HG03039 (cell line): ENCODE data around the gene ARHGEF39.

Experiments
- ATAC-seq: cut with Tn5 transposase; IDR thresholded peaks from one replicate; pipeline ENCODE4 v1.9.1; 2021; ENCODE audit warnings: mild to moderate bottlenecking, moderate library complexity; ENCODE audit not compliant: unreplicated experiment

The ARHGEF39 gene

GRCh38 chr9:35691757-35692301 lies 26.8 kb upstream of the ARHGEF39 start:
- ATAC-seq: no peak

GRCh38 chr9:35691334-35691650 lies 26.3 kb upstream of the ARHGEF39 start:
- no peak for ATAC-seq

- no peak for ATAC-seq
These were observed 25.8 kb upstream of the ARHGEF39 start for GRCh38 chr9:35690614-35691333.

DNA sequence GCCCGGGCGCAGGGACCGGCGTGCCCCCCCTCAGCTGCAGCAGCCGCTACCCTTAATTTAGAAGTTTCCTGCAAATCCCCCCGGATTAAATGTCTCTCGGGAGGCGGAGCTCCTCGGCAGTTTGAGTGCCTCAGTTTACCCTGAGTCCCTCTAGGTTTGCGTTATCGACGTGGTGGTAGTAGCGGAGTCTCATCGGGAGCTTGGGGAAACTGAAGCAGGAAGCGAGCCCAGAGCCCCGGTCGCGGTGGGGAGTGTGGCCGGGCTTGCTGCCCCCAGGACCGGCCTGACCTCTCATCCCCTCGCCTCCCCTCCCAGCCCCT lies 25.3 kb upstream of the ARHGEF39 start:
- no peak for ATAC-seq

GRCh38 chr9:35689542-35690293 lies 24.7 kb upstream of the ARHGEF39 start, which contains the start of gene TPM2:
Gene TPM2 (minus strand): TSS chr9:35689925. CDS start chr9:35689817, 108 bp downstream.
- no peak for ATAC-seq

DNA sequence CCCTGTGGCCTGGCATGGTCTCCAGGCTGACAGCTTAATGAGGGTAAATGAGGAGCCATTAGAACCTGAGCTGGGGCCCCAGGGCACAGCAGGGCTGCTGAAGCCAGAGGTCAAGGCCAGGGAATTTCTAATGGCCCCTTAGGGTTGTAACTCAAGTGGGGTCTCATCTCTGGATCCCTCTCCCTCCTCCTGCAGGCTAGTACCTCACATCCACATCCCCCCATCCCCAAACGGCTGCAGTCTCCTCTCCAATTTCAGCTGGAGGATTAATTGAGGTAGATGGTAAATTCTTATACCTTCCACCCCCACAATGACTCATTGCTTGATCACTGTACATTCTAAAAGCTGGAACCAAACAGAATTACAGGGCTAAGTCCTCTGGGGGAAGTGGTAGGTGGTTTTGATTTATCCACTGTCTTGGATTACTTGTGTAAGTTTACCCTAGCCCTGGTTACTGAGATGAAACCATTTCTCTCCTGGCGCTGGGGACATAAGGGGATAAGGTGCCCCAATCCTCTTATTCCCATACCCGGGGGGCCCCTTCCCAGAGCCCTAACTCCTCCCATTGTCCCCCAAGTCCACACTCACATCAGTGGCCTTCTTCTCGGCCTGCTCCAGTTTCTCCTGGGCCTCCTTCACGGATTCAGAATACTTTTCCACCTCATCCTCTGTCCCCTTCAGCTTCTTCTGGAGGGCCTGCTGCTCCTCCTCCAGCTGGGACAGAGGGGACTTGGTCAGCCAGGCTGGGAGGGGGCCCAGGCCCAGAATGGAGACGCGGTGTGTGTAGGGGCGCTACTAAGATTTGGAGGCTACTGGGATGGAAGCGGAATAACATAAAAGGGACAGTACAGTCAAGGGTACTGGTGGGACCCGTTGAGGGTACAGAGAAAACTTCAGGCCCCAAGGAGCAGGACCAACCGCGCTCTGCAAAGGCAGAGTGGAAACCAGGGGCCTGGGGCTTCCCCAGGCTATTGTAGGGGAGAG lies 23.9 kb upstream of the ARHGEF39 start:
- no peak for ATAC-seq

DNA sequence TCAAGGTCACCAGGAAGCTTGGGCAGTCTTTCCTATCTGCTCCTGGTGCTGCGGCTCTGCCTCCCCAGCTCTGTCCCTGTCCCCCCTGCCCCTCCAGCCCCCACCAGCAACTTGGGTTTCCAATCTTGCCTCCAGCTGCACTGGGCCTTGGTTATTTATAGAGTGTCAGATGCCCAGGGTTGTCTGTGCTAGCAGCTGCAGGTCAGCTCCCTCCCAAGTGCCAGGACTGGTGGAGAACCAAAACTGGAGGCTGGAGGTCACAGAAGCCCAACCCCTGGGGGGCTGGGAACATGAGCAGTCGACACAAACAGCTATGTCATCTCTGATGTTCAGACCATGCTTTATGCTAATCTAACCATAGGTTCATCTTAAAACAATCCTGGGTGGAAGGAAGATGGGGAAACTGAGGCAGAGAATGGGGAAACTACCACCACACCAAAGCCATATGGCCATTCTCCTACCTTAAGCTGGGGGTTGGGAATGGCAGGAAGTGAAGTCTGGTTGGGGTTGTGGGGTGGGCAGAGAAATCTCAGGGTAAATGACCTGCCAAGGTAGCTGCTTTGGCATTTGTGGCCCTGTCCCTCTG lies 23.1 kb upstream of the ARHGEF39 start:
- no peak for ATAC-seq

GRCh38 chr9:35687306-35687705 lies 22.3 kb upstream of the ARHGEF39 start:
- ATAC-seq: no peak

- no peak for ATAC-seq
These were observed 21.5 kb upstream of the ARHGEF39 start for GRCh38 chr9:35686222-35687203.

- ATAC-seq: no peak
These were observed 20.5 kb upstream of the ARHGEF39 start for GRCh38 chr9:35685506-35685905.

- no peak for ATAC-seq
These were observed 19.9 kb upstream of the ARHGEF39 start for GRCh38 chr9:35684921-35685320.

DNA sequence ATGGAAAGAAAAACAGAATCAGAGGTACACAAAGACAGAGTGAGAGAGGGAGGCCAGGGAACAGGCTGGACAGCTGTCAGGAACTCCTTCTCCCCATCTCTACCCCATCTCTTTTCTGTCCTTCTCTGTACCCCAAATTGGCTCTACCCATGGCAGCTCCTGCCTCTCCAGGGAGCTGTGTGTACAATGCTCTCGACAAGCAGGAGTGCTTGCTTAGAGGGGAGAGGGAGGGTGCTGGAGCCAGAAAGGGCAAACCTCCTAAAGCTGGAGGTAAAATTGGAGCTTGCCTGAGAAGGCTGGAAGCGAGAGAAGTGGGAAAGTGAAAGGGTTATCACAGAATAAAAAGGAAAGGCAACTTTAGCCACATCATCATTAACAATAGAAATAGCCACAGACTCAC lies 18.3 kb upstream of the ARHGEF39 start:
- no peak for ATAC-seq

GRCh38 chr9:35682520-35683315 lies 17.7 kb upstream of the ARHGEF39 start:
- ATAC-seq: no peak

DNA sequence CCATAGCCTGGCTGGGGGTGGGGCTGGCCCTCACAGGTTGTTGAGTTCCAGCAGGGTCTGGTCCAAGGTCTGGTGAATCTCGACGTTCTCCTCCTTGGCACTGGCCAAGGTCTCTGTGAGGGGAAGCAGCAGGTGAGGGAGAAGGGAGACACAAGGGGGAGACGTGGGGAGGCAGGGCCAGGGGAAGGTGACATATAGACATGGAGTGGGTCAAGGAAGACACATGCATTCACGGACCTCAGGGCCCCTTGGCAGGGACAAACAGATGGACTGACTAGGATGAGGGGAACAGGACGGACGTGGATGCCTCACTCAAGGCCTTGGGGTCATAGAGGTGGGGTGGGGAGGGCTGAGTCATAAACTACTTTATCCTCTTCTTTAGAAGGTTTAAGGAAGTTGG lies 17.1 kb upstream of the ARHGEF39 start:
- no peak for ATAC-seq

- no peak for ATAC-seq
These were observed 16.5 kb upstream of the ARHGEF39 start for GRCh38 chr9:35681341-35682002.

GRCh38 chr9:35680331-35681105 lies 15.5 kb upstream of the ARHGEF39 start:
- ATAC-seq: no peak

DNA sequence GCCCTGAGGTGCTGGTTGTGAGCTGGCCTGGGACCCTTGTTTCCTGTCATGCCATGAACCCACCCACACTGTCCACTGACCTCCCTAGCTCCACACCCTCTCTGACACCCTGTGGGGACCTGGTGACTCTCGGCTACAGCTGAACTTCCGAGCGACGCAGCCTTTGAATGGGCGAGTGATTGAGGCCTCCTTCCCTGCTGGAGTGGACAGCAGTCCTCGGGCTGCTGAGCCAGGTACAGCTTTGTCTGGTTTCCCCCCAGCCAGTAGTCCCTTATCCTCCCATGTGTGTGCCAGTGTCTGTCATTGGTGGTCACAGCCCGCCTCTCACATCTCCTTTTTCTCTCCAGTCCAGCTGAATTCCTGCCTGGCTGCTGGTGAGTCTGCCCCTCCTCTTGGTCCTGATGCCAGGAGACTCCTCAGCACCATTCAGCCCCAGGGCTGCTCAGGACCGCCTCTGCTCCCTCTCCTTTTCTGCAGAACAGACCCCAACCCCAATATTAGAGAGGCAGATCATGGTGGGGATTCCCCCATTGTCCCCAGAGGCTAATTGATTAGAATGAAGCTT lies 14.9 kb upstream of the ARHGEF39 start:
- no peak for ATAC-seq
